GM12878 (cell line): ENCODE results near the gene GABBR2. TPM values are rescaled to one million over a fixed set of nuclear protein-coding genes. Genes with fewer than 3 reads are reported as not detected.

ENCODE experiments used
- ATAC-seq: fragments of 200-7000 bp; cut with Tn5 transposase; 3 replicates; pipeline ENCODE4 v1.9.1; 2020; ENCODE audit warnings: mild to moderate bottlenecking, moderate library complexity
- BruUV-seq: library from RNA; stranded (reverse); fragments of 400-500 nt; replicated peaks from 2 replicates; lab custom pipeline; 2021; lab: Mats Ljungman, UMichigan
- CTCF ChIA-PET: fragments of 300-600 bp; sonication (Branson Sonifier 250); formaldehyde crosslinking; extraction: SDS; loops from one replicate; lab custom pipeline; 2021; ENCODE audit warnings: inconsistent platforms; lab: Yijun Ruan, JAX
- POLR2A ChIA-PET: fragments of 350-600 bp; formaldehyde crosslinking; extraction: SDS; loops from one replicate; lab custom pipeline; 2021; ENCODE audit warnings: inconsistent platforms; lab: Charles Lee
- RAD21 ChIA-PET: fragments of 300-600 bp; sonication (Branson Sonifier 250); formaldehyde crosslinking; loops from one replicate; lab custom pipeline; 2023; ENCODE audit warnings: antibody characterized with exemption; ENCODE audit not compliant: unreplicated experiment; lab: Charles Lee
- SMC1A ChIA-PET: fragments of 300-600 bp; sonication (Branson Sonifier 250); formaldehyde crosslinking; loops from one replicate; lab custom pipeline; 2023; ENCODE audit not compliant: unreplicated experiment, uncharacterized antibody; lab: Charles Lee
- DNase-seq: peaks from one replicate; pipeline ENCODE4 v3.0.0-alpha.2; 2011; ENCODE audit warnings: low read depth, low spot score
- FAIRE-seq: peaks from 3 replicates; lab custom pipeline; 2011; peaks lifted over from hg19 to GRCh38; lab: Jason Lieb, UNC
- H2AFZ ChIP-seq: 2 replicates; pipeline ENCODE4 v1.6.0; 2011; ENCODE audit warnings: low read depth, low read length, control low read depth; ENCODE audit not compliant: control insufficient read depth
- H3K27ac ChIP-seq: 2 replicates; pipeline ENCODE4 v1.5.1; 2011; ENCODE audit warnings: control low read depth; ENCODE audit not compliant: control insufficient read depth, insufficient read depth
- H3K27me3 ChIP-seq, 2 experiments: replicated peaks in 1 of 2; 2 replicates each; pipeline versions ENCODE4 v1.6.0 to v1.6.1; 2011; ENCODE audit warnings: low read length in 1 of 2; ENCODE audit not compliant: control insufficient read depth in 2 of 2, insufficient read depth in 2 of 2
- H3K36me3 ChIP-seq, 2 experiments: 2 replicates each; pipeline ENCODE4 v1.5.1; 2011; ENCODE audit warnings: low read length in 1 of 2; ENCODE audit not compliant: control insufficient read depth in 2 of 2, insufficient read depth in 2 of 2
- H3K4me1 ChIP-seq: 2 replicates; pipeline ENCODE4 v1.6.1; 2011; ENCODE audit warnings: mild to moderate bottlenecking, low read length, moderate library complexity, mixed read lengths; ENCODE audit not compliant: control insufficient read depth, insufficient read depth
- H3K4me2 ChIP-seq: 2 replicates; pipeline ENCODE4 v1.6.0; 2011; ENCODE audit warnings: control low read depth; ENCODE audit not compliant: control insufficient read depth, insufficient read depth
- H3K4me3 ChIP-seq: fragments of 200-600 bp; sonication (generic); 2 replicates; pipeline ENCODE4 v1.5.1; 2016
- H3K79me2 ChIP-seq: 2 replicates; pipeline ENCODE4 v1.6.0; 2011; ENCODE audit warnings: low read length; ENCODE audit not compliant: control insufficient read depth, insufficient read depth
- H3K9ac ChIP-seq: 2 replicates; pipeline ENCODE4 v1.8.0; 2011; ENCODE audit warnings: low read length, control low read depth, mixed read lengths; ENCODE audit not compliant: control insufficient read depth, insufficient read depth
- H3K9me3 ChIP-seq: replicated peaks from 3 replicates; pipeline ENCODE4 v1.5.1; 2011; ENCODE audit warnings: mild to moderate bottlenecking, low read length; ENCODE audit not compliant: control insufficient read depth, insufficient read depth
- H4K20me1 ChIP-seq: 2 replicates; pipeline ENCODE4 v1.6.0; 2011; ENCODE audit not compliant: control insufficient read depth, insufficient read depth
- BRCA1 ChIP-seq: IDR thresholded peaks from 2 replicates; pipeline ENCODE4 v1.6.1; 2011; ENCODE audit warnings: low read depth, low read length, improper control_type of control experiment
- CHD4 ChIP-seq: fragments of 200-600 bp; sonication (generic); IDR thresholded peaks from 2 replicates; pipeline ENCODE4 v1.6.1; 2016; ENCODE audit warnings: mild to moderate bottlenecking
- MYC ChIP-seq: IDR thresholded peaks from 2 replicates; pipeline ENCODE4 v1.6.1; 2011; ENCODE audit warnings: mild to moderate bottlenecking, low read length, moderate library complexity, inconsistent platforms; ENCODE audit not compliant: insufficient read depth, insufficient replicate concordance, insufficient read length, severe bottlenecking
- ZNF217 ChIP-seq: fragments of 450-650 bp; IDR thresholded peaks from 2 replicates; pipeline ENCODE4 v1.6.1; 2017; ENCODE audit warnings: antibody characterized with exemption, mild to moderate bottlenecking
- WGBS: methylation state at CpG from one replicate; pipeline ENCODE4 v1.1.6; 2016; ENCODE audit warnings: low lambda C conversion rate; ENCODE audit not compliant: insufficient replicate concordance, insufficient coverage; ENCODE audit errors: missing lambda C conversion rate; 5-methylcytosine and 5-hydroxymethylcytosine counted together
- in situ Hi-C: fragments of 300-500 bp; cut with MboI; formaldehyde crosslinking; loops from 9 replicates; pipeline ENCODE4 v1.14.3; 2018; ENCODE audit warnings: mixed read lengths
- intact Hi-C: fragments of 100-400 bp; cut with micrococcal nuclease; formaldehyde crosslinking; loops from one replicate; pipeline ENCODE4 v1.14.2; 2022; ENCODE audit not compliant: unreplicated experiment
- polyA plus RNA-seq, 11 experiments: library from polyadenylated mRNA; depleted of rRNA in 4 of 11; unstranded in 6 of 11; stranded (reverse) in 5 of 11; fragments of >200 nt; fragmentation: Nextera tagmentation in 4 of 11; fragmentation: Illumina TruSeq in 1 of 11; extraction: Ambion mirVana in 4 of 11; extraction: Trizol in 1 of 11; gene quantifications; 1 replicate in 1 of 11; 2 replicates in 10 of 11; pipeline versions ENCODE4 v1.2.1 to v1.2.3, GENCODE V29; 2011 to 2016; ENCODE audit warnings: inconsistent platforms in 2 of 11, missing spikeins in 2 of 11, low read depth in 1 of 11
- total RNA-seq, 4 experiments: library from RNA; depleted of rRNA in 3 of 4; stranded (reverse); fragments of >200 nt in 3 of 4; fragmentation: Illumina TruSeq in 1 of 4; extraction: Trizol in 1 of 4; gene quantifications; 2 replicates each; pipeline versions ENCODE4 v1.2.1 to v1.2.3, GENCODE V29; 2013 to 2021
- TF ChIP-seq, protein P1 (sequence below): fragments of 450-650 bp; IDR thresholded peaks from 2 replicates; pipeline ENCODE4 v1.6.1; 2016; ENCODE audit warnings: mild to moderate bottlenecking

GABBR2 gene
- total and polyA plus RNA-seq, 10 of the 15 experiments (the other 5 are each of a cell fraction or from before 2014, with no cell fraction given): 0.02 to 2.2 (median 0.06) TPM; not detected in 2

DNA sequence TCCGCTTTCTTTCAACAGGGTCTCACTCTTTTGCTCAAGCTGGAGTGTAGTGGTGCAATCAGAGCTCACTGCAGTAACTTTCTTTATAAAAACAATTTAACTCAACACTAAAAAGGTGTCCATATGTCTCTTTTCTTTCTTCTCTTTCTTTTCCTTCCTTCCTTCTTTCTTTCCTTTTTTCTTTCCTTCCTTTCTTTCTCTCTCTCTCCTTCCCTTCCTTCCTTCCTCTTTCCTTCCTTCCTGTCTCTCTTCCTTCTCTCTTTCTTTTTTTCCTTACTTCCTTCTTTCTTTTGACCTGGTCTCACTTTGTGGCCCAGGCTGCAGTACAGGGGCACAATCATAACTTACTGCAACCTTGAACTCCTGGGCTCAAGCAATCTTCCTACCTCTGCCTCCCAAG lies 427.5 kb downstream of the GABBR2 start (continued):
- TF ChIP-seq ZNF217: no peak

DNA sequence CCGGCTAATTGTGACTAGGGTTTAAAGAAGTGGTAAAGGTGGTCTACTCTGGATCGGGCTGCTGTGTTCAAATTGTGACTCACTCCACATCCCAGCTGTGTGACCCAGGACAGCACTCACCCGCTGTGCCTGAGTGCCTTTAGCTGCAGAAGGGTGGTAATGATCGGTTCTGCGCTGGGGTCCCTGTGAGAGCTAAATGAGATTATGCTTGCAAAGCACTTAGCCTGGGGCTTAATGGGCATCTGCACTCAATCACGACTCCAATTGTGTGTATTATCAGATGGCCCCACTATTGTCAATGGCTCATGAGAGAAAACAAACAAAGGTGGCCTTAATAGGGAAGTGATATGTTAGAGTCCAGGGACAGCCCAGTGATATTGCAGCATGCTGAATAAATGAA lies 428.2 kb downstream of the GABBR2 start:
- WGBS: 31% methylated on average over 6 of the region's 6 CpGs
- TF ChIP-seq BRCA1: no peak
- TF ChIP-seq MYC: no peak
- TF ChIP-seq, protein P1, sequence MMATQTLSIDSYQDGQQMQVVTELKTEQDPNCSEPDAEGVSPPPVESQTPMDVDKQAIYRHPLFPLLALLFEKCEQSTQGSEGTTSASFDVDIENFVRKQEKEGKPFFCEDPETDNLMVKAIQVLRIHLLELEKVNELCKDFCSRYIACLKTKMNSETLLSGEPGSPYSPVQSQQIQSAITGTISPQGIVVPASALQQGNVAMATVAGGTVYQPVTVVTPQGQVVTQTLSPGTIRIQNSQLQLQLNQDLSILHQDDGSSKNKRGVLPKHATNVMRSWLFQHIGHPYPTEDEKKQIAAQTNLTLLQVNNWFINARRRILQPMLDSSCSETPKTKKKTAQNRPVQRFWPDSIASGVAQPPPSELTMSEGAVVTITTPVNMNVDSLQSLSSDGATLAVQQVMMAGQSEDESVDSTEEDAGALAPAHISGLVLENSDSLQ: no peak
- TF ChIP-seq CHD4: no peak
- TF ChIP-seq, all 136 proteins: peak for 0
- H3K79me2 ChIP-seq: no peaks in the 10 kb centered on the region
- no peaks in the 10 kb centered on the region for H4K20me1 ChIP-seq
- CTCF ChIA-PET: no interaction called here
- DNase-seq (no peak), ATAC-seq (no peak), FAIRE-seq (no peak)
- RAD21 ChIA-PET: no interaction called here
- intact Hi-C loops (no loop called here), in situ Hi-C loops (no loop called here)
- no peak overlapping the region for H3K27ac ChIP-seq
- H3K9ac ChIP-seq: no peak overlapping the region
- no TSS peak for BruUV-seq
- H3K4me2 ChIP-seq: no peak overlapping the region
- no peaks in the 10 kb centered on the region for H3K36me3 ChIP-seq
- no peak overlapping the region for H3K4me3 ChIP-seq
- no peak overlapping the region for H2AFZ ChIP-seq
- H3K27me3 ChIP-seq: peaks cover 3 to 4% of the 10 kb centered on the region in 2 experiments; a peak in 2 of 4 replicates
- no peaks in the 10 kb centered on the region for H3K9me3 ChIP-seq
- H3K4me1 ChIP-seq: no peaks in the 10 kb centered on the region
- SMC1A ChIA-PET: no interaction called here
- POLR2A ChIA-PET: no interaction called here
